Transverse colon (tissue), 3 donors: Measurements from ENCODE around the gene RPGR.

Experiments used
- CTCF ChIP-seq, 5 experiments: fragments of 200-600 bp in 3 of 5; fragments of 450-650 bp in 2 of 5; sonication (generic) in 3 of 5; IDR thresholded peaks; 1 replicate in 2 of 5; 2 replicates in 3 of 5; pipeline ENCODE4 v1.5.1; 2016 to 2017; ENCODE audit warnings: antibody characterized with exemption in 5 of 5, inconsistent platforms in 3 of 5, mild to moderate bottlenecking in 2 of 5, moderate library complexity in 1 of 5
- EP300 ChIP-seq: sonication (generic); formaldehyde crosslinking; IDR thresholded peaks from one replicate; pipeline ENCODE4 v1.6.1; 2017; ENCODE audit warnings: antibody characterized with exemption, low read depth
- POLR2A ChIP-seq: fragments of 450-650 bp; IDR thresholded peaks from one replicate; pipeline ENCODE4 v1.6.1; 2016; ENCODE audit warnings: antibody characterized with exemption, mild to moderate bottlenecking, moderate library complexity

GRCh38 chrX:38346150-38346549 is 18.8 kb upstream of the RPGR start:
- TF ChIP-seq CTCF (IDR thresholded peaks at IDR 0.05) (no peak), EP300 (no peak), POLR2A (no peak)
